ENCODE measurements around the gene MAML3. TPM values are rescaled to one million over a fixed set of nuclear protein-coding genes. Genes with fewer than 3 reads are reported as not detected.

The MAML3 gene
- polyA plus RNA-seq, 4 donors, result 1.4 to 10.3 (median 3.4) TPM

DNA sequence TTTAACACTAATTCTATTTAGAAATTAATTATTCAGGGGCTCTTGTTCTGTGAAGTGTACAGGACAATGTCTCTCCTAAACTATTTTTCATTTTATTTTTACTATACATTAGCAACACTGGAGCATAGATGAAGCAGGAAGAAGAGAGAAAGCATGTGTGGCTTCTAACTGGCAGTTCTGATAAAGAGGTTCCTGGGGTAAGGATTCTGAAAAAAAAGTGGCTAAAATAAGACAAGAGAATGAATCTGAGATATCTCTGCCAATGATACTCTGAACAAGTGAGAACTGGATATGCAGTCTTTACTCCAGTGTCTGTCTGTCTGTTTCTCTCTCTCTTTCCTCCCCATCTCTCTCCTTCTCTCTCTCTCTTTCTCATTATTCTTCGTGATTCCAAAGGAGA is 125.9 kb downstream of the MAML3 start:
- peak overlapping the region in 2 of 3 donors; percentile 60 to 80 for H3K27ac ChIP-seq (ENCODE audit: low read depth in 1 of 3, low read length in 2 of 3)
- WGBS, 3 donors, result 13 to 69% (median 22%) methylated on average over 1 of the region's 1 CpG
- FAIRE-seq, result no peak

DNA sequence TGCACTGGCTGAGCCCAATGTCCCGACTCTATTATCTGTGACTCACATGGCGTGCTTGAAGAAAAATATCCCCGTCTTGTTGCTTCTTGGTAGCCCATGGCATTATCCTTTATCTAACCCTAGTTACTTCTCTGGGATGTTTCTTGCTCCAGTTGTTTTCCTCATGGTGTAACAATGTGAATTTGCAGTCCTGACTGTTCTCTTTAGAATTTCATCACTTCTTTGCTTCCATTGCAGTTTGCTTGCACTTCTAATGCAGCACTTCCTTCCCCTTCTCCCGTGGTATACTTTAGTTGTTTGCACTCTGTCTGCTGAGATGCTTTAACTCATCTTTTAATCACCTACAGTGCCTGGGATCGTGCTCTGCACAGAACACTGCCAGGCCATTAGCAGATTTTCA is 126.9 kb downstream of the MAML3 start:
- FAIRE-seq (no peak), DNase-seq (no peak)
- no peaks in the 10 kb centered on the region for H3K27me3 ChIP-seq (ENCODE audit: control insufficient read depth in 3 of 3, insufficient read depth in 3 of 3, low read length in 3 of 3)
- peak overlapping the region in 1 of 3 donors; percentile 48 for H3K27ac ChIP-seq (ENCODE audit: low read depth in 1 of 3, low read length in 2 of 3)
- no peaks in the 10 kb centered on the region for H3K9me3 ChIP-seq (ENCODE audit: control insufficient read depth in 2 of 2, insufficient read depth in 1 of 2, low read depth in 1 of 2, low read length in 1 of 2)
- H3K4me3 ChIP-seq (ENCODE audit: low read depth in 1 of 3, low read length in 3 of 3), result no peak overlapping the region
- 44 to 69% (median 60%) methylated on average over 5 of the region's 5 CpGs for WGBS, 3 donors
- no peaks in the 10 kb centered on the region for H3K36me3 ChIP-seq (ENCODE audit: control insufficient read depth in 3 of 3, insufficient read depth in 2 of 3, low read depth in 1 of 3, low read length in 3 of 3)
- H3K4me1 ChIP-seq (ENCODE audit: control insufficient read depth in 3 of 3, insufficient read depth in 2 of 3, low read depth in 1 of 3, low read length in 2 of 3), result peaks cover 5 to 28% (median 11%) of the 10 kb centered on the region in 3 donors

More for the DNA sequence above, 125.9 kb downstream of the MAML3 start:
- Histone ChIP-seq H3K9me3 (ENCODE audit: control insufficient read depth in 2 of 2, insufficient read depth in 1 of 2, low read depth in 1 of 2, low read length in 1 of 2) (no peaks in the 10 kb centered on the region), H3K4me3 (ENCODE audit: low read depth in 1 of 3, low read length in 3 of 3) (no peak overlapping the region), H3K4me1 (ENCODE audit: control insufficient read depth in 3 of 3, insufficient read depth in 2 of 3, low read depth in 1 of 3, low read length in 2 of 3) (peaks cover 5 to 28% (median 11%) of the 10 kb centered on the region in 3 donors), H3K36me3 (ENCODE audit: control insufficient read depth in 3 of 3, insufficient read depth in 2 of 3, low read depth in 1 of 3, low read length in 3 of 3) (no peaks in the 10 kb centered on the region), H3K27me3 (ENCODE audit: control insufficient read depth in 3 of 3, insufficient read depth in 3 of 3, low read length in 3 of 3) (no peaks in the 10 kb centered on the region)
- DNase-seq, result no peak

DNA sequence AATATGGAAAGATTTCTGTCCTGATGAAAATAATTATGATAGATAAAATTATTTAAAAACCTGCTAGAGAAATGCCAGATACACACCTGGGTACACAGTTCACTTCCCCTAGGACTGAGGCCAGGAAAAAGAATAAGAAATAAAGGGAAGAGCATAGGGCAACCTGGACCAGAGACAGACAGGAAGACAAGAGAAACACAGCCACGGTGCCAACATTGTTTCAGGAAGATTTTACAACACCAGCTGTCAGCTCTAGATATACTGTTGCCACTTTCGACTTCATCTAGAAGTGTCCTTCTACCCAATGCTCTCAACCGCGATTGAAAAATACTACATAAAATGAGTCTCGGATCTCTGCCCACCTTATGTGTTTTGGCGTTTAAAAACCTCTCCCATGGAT is 128.5 kb downstream of the MAML3 start:
- 47 to 68% (median 55%) methylated on average over 6 of the region's 6 CpGs for WGBS, 3 donors
- H3K4me3 ChIP-seq (ENCODE audit: low read depth in 1 of 3, low read length in 3 of 3), result no peak overlapping the region
- H3K9me3 ChIP-seq (ENCODE audit: control insufficient read depth in 2 of 2, insufficient read depth in 1 of 2, low read depth in 1 of 2, low read length in 1 of 2), result no peaks in the 10 kb centered on the region
- H3K27me3 ChIP-seq (ENCODE audit: control insufficient read depth in 3 of 3, insufficient read depth in 3 of 3, low read length in 3 of 3), result no peaks in the 10 kb centered on the region
- DNase-seq (no peak), FAIRE-seq (no peak)
- no peak overlapping the region for H3K27ac ChIP-seq (ENCODE audit: low read depth in 1 of 3, low read length in 2 of 3)
- peaks cover 5 to 41% (median 12%) of the 10 kb centered on the region in 3 donors for H3K4me1 ChIP-seq (ENCODE audit: control insufficient read depth in 3 of 3, insufficient read depth in 2 of 3, low read depth in 1 of 3, low read length in 2 of 3)
- no peaks in the 10 kb centered on the region for H3K36me3 ChIP-seq (ENCODE audit: control insufficient read depth in 3 of 3, insufficient read depth in 2 of 3, low read depth in 1 of 3, low read length in 3 of 3)

DNA sequence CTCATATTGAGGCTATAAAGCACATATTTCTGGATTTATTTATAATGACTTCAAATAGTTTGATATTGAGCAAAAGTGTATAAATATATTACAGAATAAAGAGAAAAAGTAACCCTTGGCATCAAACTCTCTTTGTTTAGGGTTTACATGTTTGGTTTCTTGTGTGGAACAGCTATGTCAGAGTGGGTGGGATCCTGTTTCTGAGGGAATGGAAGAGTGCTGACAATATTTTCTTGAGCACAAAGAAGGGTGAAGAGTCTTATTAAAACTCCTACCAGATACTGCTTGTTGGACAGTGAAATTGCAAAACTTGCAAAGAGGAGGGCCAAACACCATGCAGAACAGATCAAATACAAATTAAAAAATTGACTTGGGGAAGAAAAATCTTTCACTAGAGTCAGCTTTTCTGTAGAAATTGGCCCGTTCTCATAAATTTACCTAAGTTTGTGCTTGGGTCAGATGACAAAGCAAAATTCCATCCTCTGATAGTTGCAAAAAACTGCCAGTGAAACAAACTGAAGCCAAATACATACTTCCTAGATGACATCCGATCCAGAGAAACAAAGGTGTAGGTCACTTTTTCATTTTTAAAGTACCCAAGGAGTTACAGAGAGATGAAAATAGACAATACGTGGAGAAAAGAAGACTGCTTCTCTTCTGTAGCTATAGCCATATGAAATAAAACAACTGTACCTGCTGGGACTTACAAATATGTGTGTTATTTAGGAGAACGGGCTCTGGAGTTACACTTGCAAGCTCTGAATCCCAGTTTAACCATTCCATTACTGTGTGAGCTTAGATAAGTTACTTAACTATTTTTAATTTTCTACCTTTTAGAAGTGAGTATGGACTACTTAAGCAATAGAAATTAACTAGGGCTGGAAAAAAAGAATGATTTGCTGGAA is 133.3 kb downstream of the MAML3 start:
- 22 to 52% (median 39%) methylated on average over 4 of the region's 4 CpGs for WGBS, 3 donors
- no peaks in the 10 kb centered on the region for H3K27me3 ChIP-seq (ENCODE audit: control insufficient read depth in 3 of 3, insufficient read depth in 3 of 3, low read length in 3 of 3)
- FAIRE-seq (no peak), DNase-seq (no peak)
- H3K9me3 ChIP-seq (ENCODE audit: control insufficient read depth in 2 of 2, insufficient read depth in 1 of 2, low read depth in 1 of 2, low read length in 1 of 2), result peaks cover 0 to under 1% of the 10 kb centered on the region in 2 donors
- H3K36me3 ChIP-seq (ENCODE audit: control insufficient read depth in 3 of 3, insufficient read depth in 2 of 3, low read depth in 1 of 3, low read length in 3 of 3), result no peaks in the 10 kb centered on the region
- H3K4me1 ChIP-seq (ENCODE audit: control insufficient read depth in 3 of 3, insufficient read depth in 2 of 3, low read depth in 1 of 3, low read length in 2 of 3), result peaks cover 7 to 31% (median 9%) of the 10 kb centered on the region in 3 donors
- H3K27ac ChIP-seq (ENCODE audit: low read depth in 1 of 3, low read length in 2 of 3), result peak overlapping the region in 2 of 3 donors; percentile 11 to 63
- no peak overlapping the region for H3K4me3 ChIP-seq (ENCODE audit: low read depth in 1 of 3, low read length in 3 of 3)

DNA sequence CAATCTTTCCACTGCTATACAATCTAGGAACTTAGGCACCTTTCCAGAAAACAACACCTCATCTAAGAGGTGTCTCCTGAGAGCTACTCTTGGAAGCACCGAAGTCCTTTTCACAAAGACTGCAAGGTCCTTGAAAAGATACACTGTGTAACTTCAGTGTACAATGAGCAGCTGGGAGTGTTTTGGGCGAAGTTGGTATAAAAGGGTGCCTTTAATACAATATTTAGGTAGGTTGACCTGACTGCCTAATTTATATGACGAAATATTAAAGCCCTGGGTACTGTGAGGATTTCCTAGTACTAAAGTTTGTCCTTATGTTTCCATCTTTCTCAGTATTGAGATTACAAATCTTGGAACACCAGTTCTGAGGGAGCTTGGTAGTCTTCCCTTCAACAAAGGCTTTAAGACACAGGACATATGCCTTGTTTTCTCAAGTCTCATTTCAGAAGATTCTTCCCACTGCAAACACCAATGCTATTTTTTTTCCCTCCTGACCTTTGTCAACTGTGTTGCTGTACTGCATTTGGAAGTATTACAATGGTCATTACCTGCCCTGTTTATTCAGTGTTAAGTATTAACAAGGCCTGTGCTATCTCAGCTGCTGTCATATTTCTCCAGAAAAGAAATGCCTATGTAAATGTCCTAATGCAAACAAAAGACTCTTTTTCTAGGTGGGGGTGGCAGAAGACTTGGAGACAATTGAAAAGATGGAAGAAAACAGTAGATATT is 134.2 kb downstream of the MAML3 start:
- Histone ChIP-seq H3K27ac (ENCODE audit: low read depth in 1 of 3, low read length in 2 of 3) (peak overlapping the region; percentile 56 to 68 (median 63)), H3K9me3 (ENCODE audit: control insufficient read depth in 2 of 2, insufficient read depth in 1 of 2, low read depth in 1 of 2, low read length in 1 of 2) (peaks cover 0 to 5% of the 10 kb centered on the region in 2 donors), H3K4me1 (ENCODE audit: control insufficient read depth in 3 of 3, insufficient read depth in 2 of 3, low read depth in 1 of 3, low read length in 2 of 3) (peaks cover 7 to 28% (median 9%) of the 10 kb centered on the region in 3 donors), H3K27me3 (ENCODE audit: control insufficient read depth in 3 of 3, insufficient read depth in 3 of 3, low read length in 3 of 3) (no peaks in the 10 kb centered on the region), H3K4me3 (ENCODE audit: low read depth in 1 of 3, low read length in 3 of 3) (no peak overlapping the region), H3K36me3 (ENCODE audit: control insufficient read depth in 3 of 3, insufficient read depth in 2 of 3, low read depth in 1 of 3, low read length in 3 of 3) (no peaks in the 10 kb centered on the region)
- peak; percentile 85 to 86 for DNase-seq
- FAIRE-seq, result peak; percentile 83
- 13 to 67% (median 20%) methylated on average over 3 of the region's 3 CpGs for WGBS, 3 donors

DNA sequence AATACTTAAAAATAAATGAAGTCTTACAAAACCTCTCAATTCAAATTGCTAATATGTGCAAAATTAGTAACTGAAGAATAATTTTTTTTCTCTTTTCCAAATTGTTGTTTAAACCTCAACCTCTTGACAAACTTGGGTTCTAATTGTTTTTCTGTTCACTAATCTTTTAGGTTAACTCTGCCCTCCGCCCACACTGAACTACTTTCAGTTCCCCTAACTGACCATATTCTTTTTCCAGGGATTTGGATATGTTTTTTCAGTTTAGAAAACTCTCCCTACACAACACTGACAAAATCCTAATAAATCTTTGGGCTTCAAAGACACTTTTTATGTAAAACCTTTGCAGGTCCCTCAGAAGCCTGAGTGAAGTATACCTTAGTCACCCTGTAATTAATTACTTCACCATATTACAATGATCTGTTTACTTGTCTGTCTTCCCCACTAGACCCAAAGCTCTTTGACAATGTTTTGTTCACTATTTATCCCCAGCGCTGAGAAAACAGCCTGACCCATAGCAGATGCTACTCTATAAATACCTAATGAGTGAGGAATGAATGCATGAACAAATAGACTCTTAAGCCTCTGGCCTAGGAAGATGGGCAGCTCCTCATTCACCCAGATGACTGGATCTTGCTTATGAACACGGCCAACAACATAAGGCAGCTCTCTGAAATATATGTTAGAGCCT is 134.9 kb downstream of the MAML3 start:
- Histone ChIP-seq H3K4me1 (ENCODE audit: control insufficient read depth in 3 of 3, insufficient read depth in 2 of 3, low read depth in 1 of 3, low read length in 2 of 3) (peaks cover 7 to 28% (median 8%) of the 10 kb centered on the region in 3 donors), H3K27ac (ENCODE audit: low read depth in 1 of 3, low read length in 2 of 3) (peak overlapping the region; percentile 56 to 68 (median 63)), H3K9me3 (ENCODE audit: control insufficient read depth in 2 of 2, insufficient read depth in 1 of 2, low read depth in 1 of 2, low read length in 1 of 2) (peaks cover 0 to 5% of the 10 kb centered on the region in 2 donors), H3K27me3 (ENCODE audit: control insufficient read depth in 3 of 3, insufficient read depth in 3 of 3, low read length in 3 of 3) (no peaks in the 10 kb centered on the region), H3K4me3 (ENCODE audit: low read depth in 1 of 3, low read length in 3 of 3) (no peak overlapping the region), H3K36me3 (ENCODE audit: control insufficient read depth in 3 of 3, insufficient read depth in 2 of 3, low read depth in 1 of 3, low read length in 3 of 3) (no peaks in the 10 kb centered on the region)
- WGBS, 3 donors, result 43 to 57% (median 44%) methylated on average over 3 of the region's 3 CpGs
- DNase-seq (peak; percentile 51 to 63), FAIRE-seq (peak; percentile 51)

DNA sequence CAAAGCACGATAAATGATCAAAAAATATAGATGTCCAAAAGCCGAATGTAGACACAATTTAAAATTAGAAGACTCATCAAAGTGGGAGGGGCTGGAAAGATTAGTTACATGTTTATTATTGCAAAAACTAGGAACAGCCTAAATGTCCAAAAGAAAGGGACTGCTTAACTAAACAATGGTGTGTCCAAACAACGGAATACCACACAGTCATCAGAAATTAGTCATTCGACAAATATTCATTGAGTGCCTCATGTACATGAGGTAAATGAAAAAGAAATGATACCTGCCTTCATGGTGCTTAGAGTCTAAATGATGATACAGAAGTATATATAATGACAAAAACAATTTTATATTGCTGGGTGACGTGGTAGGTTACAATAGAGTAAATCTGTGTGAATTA is 139.7 kb downstream of the MAML3 start:
- 91 to 98% (median 92%) methylated on average over 5 of the region's 5 CpGs for WGBS, 3 donors

More for the DNA sequence above, 139.7 kb downstream of the MAML3 start:
- H3K27me3 ChIP-seq (ENCODE audit: control insufficient read depth in 3 of 3, insufficient read depth in 3 of 3, low read length in 3 of 3), result no peaks in the 10 kb centered on the region
- peaks cover under 1 to 5% (median 1%) of the 10 kb centered on the region in 3 donors for H3K4me1 ChIP-seq (ENCODE audit: control insufficient read depth in 3 of 3, insufficient read depth in 2 of 3, low read depth in 1 of 3, low read length in 2 of 3)
- H3K27ac ChIP-seq (ENCODE audit: low read depth in 1 of 3, low read length in 2 of 3), result no peak overlapping the region
- no peak overlapping the region for H3K4me3 ChIP-seq (ENCODE audit: low read depth in 1 of 3, low read length in 3 of 3)
- FAIRE-seq (no peak), DNase-seq (no peak)
- H3K9me3 ChIP-seq (ENCODE audit: control insufficient read depth in 2 of 2, insufficient read depth in 1 of 2, low read depth in 1 of 2, low read length in 1 of 2), result peaks cover 0 to 5% of the 10 kb centered on the region in 2 donors
- H3K36me3 ChIP-seq (ENCODE audit: control insufficient read depth in 3 of 3, insufficient read depth in 2 of 3, low read depth in 1 of 3, low read length in 3 of 3), result no peaks in the 10 kb centered on the region
